Spinal cord (tissue), 10 donors: ENCODE data around the gene MTFR2. TPM values are rescaled to one million over a fixed set of nuclear protein-coding genes. Genes with fewer than 3 reads are reported as not detected.
A peak's percentile ranks its signal among the peaks of the same experiment; 100 is the strongest.

Experiments used
- DNase-seq, 6 donors: peaks; one replicate each; pipeline versions ENCODE4 v3.0.0 to v3.0.0-alpha.2; 2013 to 2015; ENCODE audit warnings: low spot score in 6 of 6, low read depth in 4 of 6
- H3K27ac ChIP-seq: one replicate; pipeline ENCODE4 v1.5.1; 2013; ENCODE audit warnings: low read depth, low read length, control low read depth
- H3K27me3 ChIP-seq: one replicate; pipeline ENCODE4 v1.6.1; 2013; ENCODE audit warnings: low read length; ENCODE audit not compliant: control insufficient read depth, insufficient read depth
- H3K36me3 ChIP-seq: one replicate; pipeline ENCODE4 v1.6.1; 2013; ENCODE audit warnings: low read length; ENCODE audit not compliant: control insufficient read depth, insufficient read depth
- H3K4me1 ChIP-seq: one replicate; pipeline ENCODE4 v1.6.1; 2013; ENCODE audit warnings: low read length; ENCODE audit not compliant: control insufficient read depth, insufficient read depth
- H3K4me3 ChIP-seq: one replicate; pipeline ENCODE4 v1.5.1; 2013; ENCODE audit warnings: low read depth, low read length, control low read depth
- H3K9me3 ChIP-seq: one replicate; pipeline ENCODE4 v1.6.1; 2013; ENCODE audit warnings: low read length; ENCODE audit not compliant: control insufficient read depth, insufficient read depth
- WGBS: methylation state at CpG from one replicate; pipeline ENCODE4 v1.1.5; 2013; ENCODE audit warnings: missing lambda C conversion rate; ENCODE audit not compliant: insufficient coverage; 5-methylcytosine and 5-hydroxymethylcytosine counted together
- polyA plus RNA-seq, 2 donors: library from polyadenylated mRNA; unstranded; fragments of 120-200 nt; gene quantifications; one replicate each; pipeline ENCODE4 v1.2.1, GENCODE V29; 2013; ENCODE audit not compliant: insufficient read length in 2 of 2
- total RNA-seq, 2 donors: library from RNA; depleted of rRNA in 1 of 2; stranded (reverse); fragments of 120-200 nt in 1 of 2; fragments of >200 nt in 1 of 2; gene quantifications; one replicate each; pipeline versions ENCODE4 v1.2.3 to v1.2.4, GENCODE V29; 2013 to 2014
- donor health status: healthy.

The MTFR2 gene
- total and polyA plus RNA-seq, 4 donors, result 0.66 to 1.4 (median 1.0) TPM

DNA sequence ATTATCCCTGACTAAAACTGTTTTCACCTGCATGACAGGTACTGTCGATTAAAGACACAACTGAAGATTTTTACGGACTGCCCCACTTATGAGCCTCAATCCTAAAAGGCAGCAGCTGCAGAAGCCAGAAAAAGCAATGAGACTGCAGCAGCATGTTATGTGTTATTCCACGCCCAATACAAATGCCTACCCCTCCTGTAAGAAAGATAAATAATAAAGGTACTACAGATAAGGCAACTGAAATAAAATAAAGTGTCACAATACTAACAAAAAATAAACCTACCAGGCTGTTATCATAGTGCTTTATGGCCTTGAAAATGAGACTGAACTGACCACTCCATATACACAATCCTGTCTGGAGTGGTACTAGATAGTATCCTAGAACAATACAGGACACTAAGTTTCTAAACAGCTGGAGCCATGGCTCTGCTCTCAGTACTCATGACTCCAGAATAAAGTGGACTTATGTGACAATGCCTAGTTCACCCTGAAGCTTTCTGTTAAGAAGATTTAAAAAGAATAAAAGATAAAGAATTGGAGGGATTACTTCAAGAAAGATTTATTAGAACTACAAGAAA, 30.0 kb upstream of the MTFR2 start:
- Histone ChIP-seq H3K27me3 (no peaks in the 10 kb centered on the region), H3K4me3 (no peak overlapping the region), H3K27ac (no peak overlapping the region), H3K9me3 (no peaks in the 10 kb centered on the region), H3K36me3 (no peaks in the 10 kb centered on the region), H3K4me1 (peaks cover 3% of the 10 kb centered on the region)
- WGBS, result no CpG with 5 or more reads among the region's 3 CpGs
- no peak for DNase-seq

DNA sequence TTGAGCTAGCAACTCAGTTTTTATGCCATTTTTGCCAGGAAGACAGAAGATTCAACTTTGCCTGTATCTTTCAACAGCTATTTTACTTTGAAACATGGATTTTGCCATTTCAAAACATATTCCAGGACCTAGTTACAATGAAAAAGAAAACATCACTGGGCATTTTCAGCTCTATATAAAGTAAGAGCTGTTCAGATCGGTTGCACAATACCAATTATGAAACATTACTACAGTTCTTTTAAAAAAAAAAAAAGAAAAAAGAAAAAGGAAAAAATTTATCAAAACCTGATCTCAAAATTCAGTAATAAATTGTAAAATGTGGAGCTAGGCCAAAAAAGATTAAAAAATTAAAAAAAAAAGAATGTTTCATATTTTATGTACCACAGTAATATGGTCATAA, 24.0 kb upstream of the MTFR2 start:
- Histone ChIP-seq H3K27me3 (no peaks in the 10 kb centered on the region), H3K4me3 (no peak overlapping the region), H3K27ac (no peak overlapping the region), H3K4me1 (no peaks in the 10 kb centered on the region), H3K36me3 (peaks cover 7% of the 10 kb centered on the region), H3K9me3 (no peaks in the 10 kb centered on the region)
- no CpG with 5 or more reads among the region's 1 CpG for WGBS
- no peak for DNase-seq

DNA sequence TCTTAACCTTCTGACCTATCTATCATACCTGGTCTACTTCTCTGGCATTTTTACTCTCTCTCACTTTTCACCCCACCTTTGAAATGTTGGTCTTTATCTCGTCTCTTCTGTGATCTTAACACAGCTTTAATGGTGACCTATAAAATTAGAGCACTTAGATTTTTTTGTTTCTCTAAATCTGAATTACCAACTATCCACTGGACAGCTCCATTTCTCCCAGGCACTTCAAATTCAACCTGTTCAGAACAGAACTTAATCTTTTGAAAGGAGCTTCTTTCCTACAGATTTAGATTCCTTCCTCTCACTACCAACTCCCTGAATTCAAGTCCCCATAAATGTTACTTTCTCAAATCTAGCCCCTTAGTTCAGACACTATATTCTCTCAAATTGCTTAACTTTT, 15.0 kb upstream of the MTFR2 start:
- H3K36me3 ChIP-seq, result peaks cover 3% of the 10 kb centered on the region

DNA sequence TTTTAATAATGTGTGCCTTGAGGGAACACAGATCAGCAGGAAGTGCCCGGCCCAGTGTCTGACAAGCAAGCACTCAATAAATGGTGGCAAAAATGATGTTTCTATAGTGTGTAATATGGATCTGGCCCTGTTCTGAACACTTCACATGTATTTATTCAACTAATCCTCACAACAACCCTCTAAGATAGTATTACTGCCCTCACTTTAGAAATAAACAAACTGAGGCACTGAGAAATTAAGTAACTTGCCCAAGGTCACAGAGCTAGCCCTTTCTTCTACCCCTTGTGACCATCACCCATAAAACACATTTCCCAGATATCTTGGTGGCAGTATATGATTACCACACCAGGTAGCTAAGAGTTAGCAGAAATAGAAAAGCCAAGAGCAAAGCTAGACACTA, 12.8 kb upstream of the MTFR2 start:
- no peaks in the 10 kb centered on the region for H3K9me3 ChIP-seq
- H3K27me3 ChIP-seq, result no peaks in the 10 kb centered on the region
- H3K27ac ChIP-seq, result no peak overlapping the region
- no peak overlapping the region for H3K4me3 ChIP-seq
- no CpG with 5 or more reads among the region's 1 CpG for WGBS
- H3K4me1 ChIP-seq, result no peaks in the 10 kb centered on the region
- H3K36me3 ChIP-seq, result peaks cover 3% of the 10 kb centered on the region
- no peak for DNase-seq

More for the DNA sequence above, 15.0 kb upstream of the MTFR2 start:
- no peak overlapping the region for H3K27ac ChIP-seq
- H3K4me3 ChIP-seq, result no peak overlapping the region
- no peaks in the 10 kb centered on the region for H3K27me3 ChIP-seq
- no peaks in the 10 kb centered on the region for H3K4me1 ChIP-seq
- no peak for DNase-seq
- no peaks in the 10 kb centered on the region for H3K9me3 ChIP-seq
- WGBS, result 100% methylated on average over 1 of the region's 1 CpG

DNA sequence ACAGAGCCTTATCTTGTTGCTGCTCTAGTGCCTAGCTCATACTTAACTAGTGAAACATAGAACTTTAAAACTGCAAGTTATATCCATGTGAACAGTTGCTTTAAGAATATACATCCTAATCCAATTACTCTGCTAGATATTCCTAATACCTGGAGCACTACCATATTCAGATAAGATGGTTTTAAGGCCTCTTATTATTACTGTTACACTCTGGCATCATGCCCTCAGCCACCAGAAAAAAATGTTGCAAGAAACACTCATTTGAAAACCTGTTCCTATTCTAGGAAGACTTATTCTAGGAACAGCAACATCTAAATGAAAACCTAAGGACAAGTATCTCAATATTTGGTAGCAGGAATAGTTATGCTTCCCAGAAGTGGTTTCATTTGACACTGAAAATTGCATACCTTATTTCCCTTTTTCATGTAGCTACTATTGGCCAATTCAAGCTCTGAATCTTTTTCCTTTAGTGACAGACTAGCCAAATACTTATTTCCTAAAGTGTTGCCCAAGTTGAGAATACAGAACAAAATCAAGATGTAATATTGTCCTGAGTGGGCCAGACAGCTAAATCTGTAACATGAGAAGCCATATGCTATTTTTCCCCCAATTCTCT, 4.8 kb upstream of the MTFR2 start:
- no peaks in the 10 kb centered on the region for H3K9me3 ChIP-seq
- H3K4me3 ChIP-seq, result no peak overlapping the region
- no peak overlapping the region for H3K27ac ChIP-seq
- no peaks in the 10 kb centered on the region for H3K36me3 ChIP-seq
- peaks cover 10% of the 10 kb centered on the region for H3K4me1 ChIP-seq
- no peak for DNase-seq
- no peaks in the 10 kb centered on the region for H3K27me3 ChIP-seq

DNA sequence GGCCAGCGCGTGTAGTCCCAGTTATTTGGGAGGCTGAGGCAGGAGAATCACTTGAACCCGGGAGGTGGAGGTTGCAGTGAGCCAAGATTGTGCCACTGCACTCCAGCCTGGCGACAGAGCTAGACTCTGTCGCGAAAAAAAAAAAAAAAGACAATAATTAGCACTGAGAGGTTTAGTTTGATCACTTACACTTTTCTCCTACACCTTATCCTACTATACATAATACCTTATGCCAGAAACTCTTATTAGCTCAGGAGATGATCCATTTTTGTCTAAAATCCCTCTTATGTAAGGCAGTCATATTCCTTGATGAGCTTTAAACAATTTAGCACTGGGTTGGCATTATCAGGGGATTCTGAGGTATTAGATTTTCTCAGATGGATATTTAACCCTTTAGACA, 3.6 kb upstream of the MTFR2 start:
- DNase-seq, result no peak
- WGBS, result no CpG with 5 or more reads among the region's 6 CpGs
- no peaks in the 10 kb centered on the region for H3K27me3 ChIP-seq
- H3K9me3 ChIP-seq, result no peaks in the 10 kb centered on the region
- H3K27ac ChIP-seq, result no peak overlapping the region
- no peaks in the 10 kb centered on the region for H3K36me3 ChIP-seq
- peaks cover 15% of the 10 kb centered on the region for H3K4me1 ChIP-seq
- no peak overlapping the region for H3K4me3 ChIP-seq

DNA sequence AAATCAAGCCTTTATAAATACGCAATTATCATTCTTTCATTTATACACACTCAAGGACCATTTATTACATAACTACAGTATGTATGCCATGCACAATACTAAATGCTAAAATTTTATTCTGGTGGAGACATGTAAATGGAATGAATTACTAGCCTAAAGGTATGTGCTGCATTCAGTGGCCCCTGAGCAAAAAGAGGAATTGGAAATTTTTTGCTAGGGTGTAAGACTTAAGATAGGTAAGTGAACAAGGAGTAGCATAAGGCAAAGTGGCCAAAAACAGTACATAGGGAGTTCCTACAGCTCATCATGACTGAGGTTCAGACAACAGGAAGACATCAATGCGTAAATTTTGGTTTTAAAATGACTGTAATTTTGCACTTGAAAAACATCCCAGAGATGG, 2.3 kb upstream of the MTFR2 start:
- no peaks in the 10 kb centered on the region for H3K27me3 ChIP-seq
- whole genome bisulfite sequencing, result no CpG with 5 or more reads among the region's 2 CpGs
- peaks cover 15% of the 10 kb centered on the region for H3K4me1 ChIP-seq
- H3K36me3 ChIP-seq, result no peaks in the 10 kb centered on the region
- DNase-seq, result no peak
- no peaks in the 10 kb centered on the region for H3K9me3 ChIP-seq
- no peak overlapping the region for H3K4me3 ChIP-seq
- no peak overlapping the region for H3K27ac ChIP-seq

DNA sequence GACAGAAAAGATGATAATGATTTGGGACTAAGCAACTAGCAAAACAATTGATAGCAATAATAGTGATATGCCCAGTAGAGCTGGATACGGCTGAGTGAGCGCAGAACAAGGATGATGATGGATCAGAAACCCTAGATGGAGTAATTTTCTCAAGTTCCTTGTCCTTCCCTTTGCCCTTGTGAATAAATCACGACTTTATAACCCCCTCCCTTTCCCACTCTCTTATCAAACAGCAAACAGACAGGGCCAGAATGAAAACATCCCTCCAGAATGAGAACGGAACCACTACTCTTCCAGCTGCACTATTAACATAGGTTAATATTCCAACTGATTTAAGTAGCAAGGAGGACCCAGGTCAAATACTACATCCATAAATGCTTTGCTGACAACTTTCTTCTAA, 1.3 kb upstream of the MTFR2 start:
- WGBS, result 0% methylated on average over 1 of the region's 4 CpGs
- no peaks in the 10 kb centered on the region for H3K9me3 ChIP-seq
- no peak overlapping the region for H3K27ac ChIP-seq

DNA sequence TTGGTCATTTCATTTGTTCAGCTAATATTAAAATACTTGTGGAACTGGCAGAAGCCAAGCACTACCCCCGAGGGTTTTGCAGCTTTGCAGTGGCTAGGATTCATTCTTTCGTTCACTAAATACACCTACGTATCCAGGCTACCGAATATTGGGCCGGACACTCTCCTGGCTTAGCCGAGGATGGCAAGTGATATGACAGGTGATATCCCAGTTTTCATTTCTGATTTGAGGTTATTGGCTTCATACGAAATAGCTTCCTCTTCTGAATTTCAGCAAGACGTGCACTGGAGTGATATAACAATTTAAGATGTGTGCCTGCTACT, 536 bp upstream of the MTFR2 start:
- 0% methylated on average over 2 of the region's 8 CpGs for WGBS
- Histone ChIP-seq H3K4me3 (peak overlapping the region; percentile 85), H3K9me3 (no peaks in the 10 kb centered on the region), H3K27me3 (no peaks in the 10 kb centered on the region), H3K27ac (no peak overlapping the region), H3K36me3 (no peaks in the 10 kb centered on the region), H3K4me1 (peaks cover 15% of the 10 kb centered on the region)
- no peak for DNase-seq

More for the DNA sequence above, 1.3 kb upstream of the MTFR2 start:
- Histone ChIP-seq H3K4me1 (peaks cover 15% of the 10 kb centered on the region), H3K27me3 (no peaks in the 10 kb centered on the region), H3K4me3 (no peak overlapping the region), H3K36me3 (no peaks in the 10 kb centered on the region)
- DNase-seq, result no peak

DNA sequence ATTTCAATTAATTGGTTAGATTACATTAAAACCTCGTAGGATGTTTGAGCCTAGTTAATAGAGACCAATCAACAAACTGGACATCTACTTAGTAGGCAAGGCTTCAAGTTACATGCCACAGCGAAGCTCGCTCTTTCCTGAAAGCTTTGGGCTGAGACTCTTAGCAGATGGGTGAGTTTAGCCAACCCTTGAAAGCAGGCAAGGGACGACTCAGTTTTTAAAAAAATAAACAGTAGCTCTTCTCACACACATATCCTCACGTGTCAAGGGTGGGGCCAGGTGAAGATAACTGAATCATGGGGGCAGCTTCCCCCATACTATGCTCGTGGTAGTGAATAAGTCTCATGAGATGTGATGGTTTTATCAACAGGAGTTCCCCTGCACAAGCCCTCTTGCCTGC, 775 bp downstream of the MTFR2 start:
- peak overlapping the region; percentile 85 for H3K4me3 ChIP-seq
- H3K9me3 ChIP-seq, result no peaks in the 10 kb centered on the region
- no peaks in the 10 kb centered on the region for H3K36me3 ChIP-seq
- no peak overlapping the region for H3K27ac ChIP-seq
- no peak for DNase-seq
- no peaks in the 10 kb centered on the region for H3K27me3 ChIP-seq
- peaks cover 15% of the 10 kb centered on the region for H3K4me1 ChIP-seq
- WGBS, result no CpG with 5 or more reads among the region's 6 CpGs
